NT2/D1 (cell line): ENCODE measurements around the gene ITM2B.
"Not testable (repeated sequence)": the region's sequence is repeated elsewhere in the genome, so short reads cannot be mapped to it uniquely, and the experiment has no call there.

Source experiments
- DNase-seq: peaks from one replicate; pipeline ENCODE4 v3.0.0-alpha.2; 2011; ENCODE audit warnings: low read depth, low spot score
- H3K27me3 ChIP-seq: 2 replicates; pipeline ENCODE4 v1.6.0; 2011; ENCODE audit warnings: mild to moderate bottlenecking; ENCODE audit not compliant: insufficient read length, insufficient read depth
- H3K36me3 ChIP-seq: 2 replicates; pipeline ENCODE4 v1.6.1; 2011; ENCODE audit warnings: mild to moderate bottlenecking, low read length, mixed read lengths; ENCODE audit not compliant: insufficient read depth, insufficient read length
- H3K4me1 ChIP-seq: 2 replicates; pipeline ENCODE4 v1.5.1; 2011; ENCODE audit not compliant: insufficient read depth, insufficient read length
- H3K4me3 ChIP-seq: 2 replicates; pipeline ENCODE4 v1.5.1; 2011; ENCODE audit warnings: low read depth; ENCODE audit not compliant: insufficient read length
- H3K9ac ChIP-seq: 2 replicates; pipeline ENCODE4 v1.6.0; 2011; ENCODE audit warnings: low read depth; ENCODE audit not compliant: insufficient read length
- H3K9me3 ChIP-seq: 2 replicates; pipeline ENCODE4 v1.5.1; 2011; ENCODE audit warnings: mild to moderate bottlenecking, low read length; ENCODE audit not compliant: insufficient read depth
- SUZ12 ChIP-seq: IDR thresholded peaks from 2 replicates; pipeline ENCODE4 v1.6.1; 2011; ENCODE audit not compliant: insufficient read length, insufficient read depth; ENCODE audit errors: extremely low read depth
- YY1 ChIP-seq: IDR thresholded peaks from 2 replicates; pipeline ENCODE4 v1.6.1; 2011; ENCODE audit not compliant: insufficient read length, insufficient read depth
- ZNF274 ChIP-seq: IDR thresholded peaks from 2 replicates; pipeline ENCODE4 v1.6.1; 2011; ENCODE audit warnings: mild to moderate bottlenecking, low read depth, low read length

ITM2B gene

DNA sequence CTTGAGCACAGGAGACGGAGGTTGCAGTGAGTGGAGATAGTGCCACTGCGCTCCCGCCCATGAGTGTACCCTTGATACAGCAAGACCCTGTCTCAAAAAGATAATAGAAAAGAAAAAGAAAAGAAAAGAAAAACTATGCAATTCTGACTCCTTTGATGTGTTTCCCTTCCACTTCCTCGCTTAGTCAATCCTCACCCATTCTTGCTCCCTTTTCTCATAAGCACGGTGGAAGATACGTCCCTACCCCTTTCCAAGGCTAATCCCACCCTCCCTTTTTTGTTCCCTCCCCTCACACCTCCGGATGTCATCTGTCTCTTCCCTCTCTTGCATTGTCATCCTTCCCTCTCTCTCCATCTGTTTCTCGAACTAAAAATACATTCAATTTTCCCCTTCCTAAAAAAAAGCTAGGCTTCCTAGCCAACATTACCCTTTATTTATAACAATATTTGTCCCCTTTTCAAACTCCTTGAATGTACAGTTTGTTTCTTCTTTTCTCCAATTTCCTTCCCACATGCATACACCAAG, 40.5 kb upstream of the ITM2B start:
- Histone ChIP-seq H3K9ac (no peak overlapping the region), H3K4me1 (no peaks in the 10 kb centered on the region), H3K36me3 (no peaks in the 10 kb centered on the region), H3K27me3 (no peaks in the 10 kb centered on the region), H3K9me3 (no peaks in the 10 kb centered on the region), H3K4me3 (no peak overlapping the region)
- no peak for TF ChIP-seq YY1
- no peak for TF ChIP-seq SUZ12
- no peak for TF ChIP-seq ZNF274
- no peak for DNase-seq

DNA sequence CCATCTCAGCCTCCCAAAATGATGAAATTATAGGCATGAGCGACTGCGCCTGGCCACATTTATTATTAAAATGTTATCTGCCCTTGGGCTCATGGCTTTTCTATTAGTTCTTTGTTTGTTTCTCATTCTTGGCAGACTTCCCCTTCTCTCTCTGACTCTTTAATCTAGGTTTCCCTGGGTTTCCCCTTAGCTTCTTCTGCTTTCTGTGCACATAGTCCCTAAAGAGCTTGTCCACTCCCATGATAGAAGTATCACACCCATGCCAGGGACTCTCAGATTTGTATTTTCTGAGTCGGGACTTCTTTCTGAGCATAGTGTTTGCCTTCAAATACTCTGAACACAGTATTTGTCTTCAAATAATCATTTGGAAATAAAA, 38.6 kb upstream of the ITM2B start:
- Histone ChIP-seq H3K36me3 (no peaks in the 10 kb centered on the region), H3K4me1 (no peaks in the 10 kb centered on the region), H3K9ac (no peak overlapping the region), H3K4me3 (no peak overlapping the region), H3K9me3 (no peaks in the 10 kb centered on the region), H3K27me3 (no peaks in the 10 kb centered on the region)
- no peak for DNase-seq
- no peak for TF ChIP-seq ZNF274
- TF ChIP-seq YY1: no peak
- no peak for TF ChIP-seq SUZ12

DNA sequence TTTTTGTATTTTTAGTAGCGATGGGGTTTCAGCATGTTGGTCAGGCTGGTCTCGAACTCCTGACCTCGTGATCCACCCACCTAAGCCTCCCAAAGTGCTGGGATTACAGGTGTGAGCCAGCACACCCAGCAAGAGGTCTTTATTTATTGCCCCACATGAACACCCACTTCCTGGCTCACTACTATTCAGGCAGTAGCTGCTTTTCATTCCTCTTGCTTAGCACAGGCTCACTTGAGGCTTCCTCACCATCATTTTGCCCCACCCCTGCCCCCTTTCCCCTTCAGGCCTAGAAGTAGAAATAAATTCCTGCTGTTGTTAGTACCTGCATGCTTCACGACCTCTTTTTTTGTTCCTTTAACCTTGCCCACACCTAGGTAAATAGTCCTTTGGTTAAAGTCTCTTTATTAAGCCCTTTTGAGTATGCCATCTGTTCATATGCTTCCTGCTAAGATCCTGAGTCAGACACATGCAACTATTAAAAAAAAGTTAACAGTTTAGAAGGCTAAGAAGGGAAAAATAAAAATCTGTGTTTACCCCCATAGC, 33.5 kb upstream of the ITM2B start:
- no peak for DNase-seq
- Histone ChIP-seq H3K36me3 (no peaks in the 10 kb centered on the region), H3K4me1 (no peaks in the 10 kb centered on the region), H3K9me3 (no peaks in the 10 kb centered on the region), H3K4me3 (no peak overlapping the region), H3K9ac (no peak overlapping the region), H3K27me3 (no peaks in the 10 kb centered on the region)
- TF ChIP-seq YY1: no peak
- no peak for TF ChIP-seq SUZ12
- no peak for TF ChIP-seq ZNF274

DNA sequence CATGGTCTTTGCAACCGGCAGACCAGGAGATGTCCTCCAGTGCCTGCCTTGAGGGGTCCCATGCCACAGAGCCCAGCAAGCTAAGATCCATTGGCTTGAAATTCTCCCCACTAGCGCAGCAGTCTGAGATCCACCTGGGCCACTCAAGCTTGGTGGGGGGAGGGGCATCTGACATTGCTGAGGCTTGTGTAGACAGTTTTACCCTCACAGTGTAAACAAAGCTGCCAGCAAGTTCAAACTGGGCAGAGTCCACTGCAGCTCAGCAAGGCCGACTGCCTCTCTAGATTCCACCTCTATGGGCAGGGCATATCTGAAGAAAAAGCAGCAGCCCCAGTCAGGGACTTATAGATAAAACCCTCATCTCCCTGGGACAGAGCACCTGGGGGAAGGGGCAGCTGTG, 32.0 kb upstream of the ITM2B start:
- no peak overlapping the region for H3K9ac ChIP-seq
- DNase-seq: no peak

DNA sequence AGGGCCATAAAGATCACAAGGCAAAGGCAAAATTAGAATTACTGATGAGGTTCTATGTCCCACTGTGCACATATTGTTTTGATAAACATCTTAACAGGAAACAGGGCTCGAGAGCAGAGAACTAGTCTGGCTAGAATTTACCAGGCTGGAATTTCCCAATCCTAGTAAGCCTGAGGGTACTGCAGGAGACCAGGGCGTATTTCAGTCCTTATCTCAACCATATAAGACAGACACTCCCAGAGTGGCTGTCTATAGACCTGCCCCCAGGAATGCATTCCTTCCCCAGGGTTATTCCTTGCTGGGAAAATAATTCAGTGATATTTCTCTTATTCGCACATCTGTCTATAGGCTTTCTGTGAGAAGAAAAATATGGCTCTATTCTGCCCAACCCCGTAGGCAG, 25.8 kb upstream of the ITM2B start:
- not testable (repeated sequence) for H3K27me3 ChIP-seq, H3K9ac ChIP-seq, H3K9me3 ChIP-seq, H3K36me3 ChIP-seq, H3K4me3 ChIP-seq, DNase-seq, H3K4me1 ChIP-seq

More for the DNA sequence above, 32.0 kb upstream of the ITM2B start:
- H3K27me3 ChIP-seq: no peaks in the 10 kb centered on the region
- H3K4me3 ChIP-seq: no peak overlapping the region
- TF ChIP-seq ZNF274: no peak
- no peak for TF ChIP-seq SUZ12
- TF ChIP-seq YY1: no peak
- no peaks in the 10 kb centered on the region for H3K9me3 ChIP-seq
- H3K36me3 ChIP-seq: no peaks in the 10 kb centered on the region
- no peaks in the 10 kb centered on the region for H3K4me1 ChIP-seq

DNA sequence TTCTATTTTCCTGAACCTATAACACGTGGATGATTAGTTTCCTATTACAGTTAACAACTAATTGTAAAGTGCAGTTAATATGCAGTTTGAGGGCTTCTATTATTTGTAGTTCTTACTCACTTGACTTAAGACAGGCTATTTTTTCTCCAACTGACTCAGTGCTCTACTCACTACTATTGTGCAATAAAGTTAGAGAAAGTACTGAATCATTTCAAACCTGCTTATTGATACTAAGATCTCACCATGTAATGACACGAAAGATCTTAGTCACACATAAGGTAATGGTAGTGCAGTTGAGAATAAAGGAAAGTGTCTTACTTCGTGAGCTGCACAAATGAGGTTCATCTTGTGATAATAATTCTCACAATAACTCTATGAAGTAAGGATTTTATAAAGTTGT, 22.8 kb upstream of the ITM2B start:
- H3K27me3 ChIP-seq: no peaks in the 10 kb centered on the region
- no peak for DNase-seq
- H3K9me3 ChIP-seq: peaks cover 12% of the 10 kb centered on the region; the same call in 1 of the 2 replicates
- no peak overlapping the region for H3K9ac ChIP-seq
- TF ChIP-seq SUZ12 (no peak), YY1 (no peak), ZNF274 (no peak)
- H3K4me1 ChIP-seq: no peaks in the 10 kb centered on the region
- no peak overlapping the region for H3K4me3 ChIP-seq
- no peaks in the 10 kb centered on the region for H3K36me3 ChIP-seq

DNA sequence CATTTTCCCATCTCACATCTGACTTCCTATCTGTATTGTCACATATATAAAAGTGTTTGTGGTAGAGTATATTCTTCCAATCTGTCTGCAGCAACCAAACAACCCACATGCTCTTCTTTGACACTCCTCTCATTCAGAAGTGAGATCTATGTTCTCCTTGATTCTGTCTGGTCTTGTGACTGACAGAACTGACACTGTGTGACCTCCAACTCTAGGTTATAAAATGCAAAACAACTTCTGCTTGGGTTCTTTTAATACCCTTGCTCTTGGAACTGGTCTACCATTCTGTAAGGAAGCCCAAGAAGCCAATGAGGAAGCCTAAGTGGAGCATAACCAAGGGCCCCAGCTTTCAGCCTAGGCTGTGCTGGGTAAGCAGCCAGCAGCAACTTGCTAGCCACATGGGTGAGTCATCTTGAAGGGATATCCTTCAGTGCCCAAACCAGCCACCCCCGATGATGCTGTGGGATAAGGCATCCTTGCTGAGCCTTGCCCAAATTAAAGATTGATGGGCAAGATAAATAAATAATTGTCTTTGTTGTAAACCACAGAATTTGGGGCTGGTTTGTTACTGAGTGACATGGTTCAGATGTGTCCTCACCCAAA, 18.4 kb upstream of the ITM2B start:
- DNase-seq: no peak
- H3K36me3 ChIP-seq: no peaks in the 10 kb centered on the region
- peaks cover 31% of the 10 kb centered on the region for H3K9me3 ChIP-seq
- TF ChIP-seq ZNF274 (no peak), SUZ12 (no peak), YY1 (no peak)
- no peaks in the 10 kb centered on the region for H3K4me1 ChIP-seq
- no peaks in the 10 kb centered on the region for H3K27me3 ChIP-seq
- no peak overlapping the region for H3K9ac ChIP-seq
- no peak overlapping the region for H3K4me3 ChIP-seq

DNA sequence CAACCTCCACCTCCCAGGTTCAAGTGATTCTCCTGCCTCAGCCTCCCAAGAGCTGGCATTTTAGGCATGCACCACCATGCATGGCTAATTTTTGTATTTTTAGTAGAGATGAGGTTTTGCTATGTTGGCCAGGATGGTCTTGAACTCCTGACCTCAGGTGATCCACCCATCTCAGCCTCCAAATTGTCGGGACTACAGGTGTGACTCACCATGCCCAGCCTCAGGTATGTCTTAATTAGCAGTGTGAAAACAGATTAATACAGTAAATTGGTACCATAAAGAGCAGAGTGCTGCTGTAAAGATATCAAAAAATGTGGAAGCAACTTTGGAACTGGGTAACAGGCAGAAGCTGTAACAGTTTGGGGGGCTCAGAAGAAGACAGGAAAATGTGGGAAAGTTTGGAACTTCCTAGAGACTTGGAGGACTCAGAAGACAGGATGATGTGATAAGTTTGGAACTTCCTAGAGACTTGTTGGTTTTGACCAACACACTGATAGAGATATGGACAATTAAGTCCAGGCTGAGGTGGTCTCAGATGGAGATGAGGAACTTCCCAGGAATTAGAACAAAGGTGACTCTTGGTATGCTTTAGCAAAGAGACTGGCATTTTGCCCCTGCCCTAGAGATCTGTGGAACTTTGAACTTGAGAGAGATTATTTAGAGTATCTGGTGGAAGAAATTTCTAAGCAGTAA, 17.3 kb upstream of the ITM2B start:
- H3K36me3 ChIP-seq, H3K4me3 ChIP-seq, H3K9ac ChIP-seq, H3K27me3 ChIP-seq, H3K4me1 ChIP-seq, DNase-seq: not testable (repeated sequence)
- H3K9me3 ChIP-seq: peaks cover 31% of the 10 kb centered on the region
